Measurements from ENCODE around the gene CDKL4. TPM values are rescaled to one million over a fixed set of nuclear protein-coding genes. Genes with fewer than 3 reads are reported as not detected.

CDKL4 gene
- total and polyA plus RNA-seq, 10 donors = 0.22 to 1.8 (median 0.95) TPM; not detected in 3

DNA sequence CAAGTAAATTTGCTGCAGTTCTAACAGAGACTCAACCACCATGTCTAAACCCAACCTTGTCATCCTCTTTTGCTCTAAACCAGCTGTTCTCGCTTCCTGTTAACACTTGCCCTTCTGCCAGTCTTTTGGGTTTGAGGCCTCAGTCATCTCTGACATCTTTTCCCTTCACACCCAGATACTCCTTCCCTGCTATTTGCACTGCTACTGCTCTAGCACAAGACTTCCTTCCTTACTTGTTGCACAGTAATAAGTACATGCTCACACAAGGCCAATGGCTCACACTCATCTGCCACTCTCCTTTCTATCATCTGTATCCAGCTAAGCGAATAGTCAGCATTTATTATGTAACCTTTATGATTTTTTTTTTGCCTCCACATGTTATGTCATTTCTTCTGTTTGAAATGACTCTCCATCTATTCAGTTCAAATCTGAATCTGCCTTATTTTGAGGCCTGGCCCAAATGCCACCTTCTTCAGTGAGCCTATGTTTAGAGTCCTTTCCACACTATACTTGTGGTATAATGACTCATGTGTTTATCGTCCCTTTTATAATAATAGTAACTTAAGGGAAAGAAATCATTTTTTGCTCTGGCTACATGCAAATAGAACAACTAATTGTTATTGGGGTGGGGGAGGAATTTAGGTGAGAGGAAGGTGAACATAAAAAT is 22.5 kb upstream of the CDKL4 start:
- Histone ChIP-seq H3K4me1 (peaks cover 5 to 31% (median 19%) of the 10 kb centered on the region in 6 donors), H3K27ac (peak overlapping the region; percentile 1 to 50 (median 39)), H3K36me3 (peaks cover 0 to 32% (median 2%) of the 10 kb centered on the region in 6 donors), H3K9me3 (no peaks in the 10 kb centered on the region), H3K27me3 (replicated peaks in 1 of 7) (no peaks in the 10 kb centered on the region), H3K4me3 (no peak overlapping the region)
- no peak for TF ChIP-seq POLR2AphosphoS5 (IDR thresholded peaks at IDR 0.05)
- TF ChIP-seq, protein P1, sequence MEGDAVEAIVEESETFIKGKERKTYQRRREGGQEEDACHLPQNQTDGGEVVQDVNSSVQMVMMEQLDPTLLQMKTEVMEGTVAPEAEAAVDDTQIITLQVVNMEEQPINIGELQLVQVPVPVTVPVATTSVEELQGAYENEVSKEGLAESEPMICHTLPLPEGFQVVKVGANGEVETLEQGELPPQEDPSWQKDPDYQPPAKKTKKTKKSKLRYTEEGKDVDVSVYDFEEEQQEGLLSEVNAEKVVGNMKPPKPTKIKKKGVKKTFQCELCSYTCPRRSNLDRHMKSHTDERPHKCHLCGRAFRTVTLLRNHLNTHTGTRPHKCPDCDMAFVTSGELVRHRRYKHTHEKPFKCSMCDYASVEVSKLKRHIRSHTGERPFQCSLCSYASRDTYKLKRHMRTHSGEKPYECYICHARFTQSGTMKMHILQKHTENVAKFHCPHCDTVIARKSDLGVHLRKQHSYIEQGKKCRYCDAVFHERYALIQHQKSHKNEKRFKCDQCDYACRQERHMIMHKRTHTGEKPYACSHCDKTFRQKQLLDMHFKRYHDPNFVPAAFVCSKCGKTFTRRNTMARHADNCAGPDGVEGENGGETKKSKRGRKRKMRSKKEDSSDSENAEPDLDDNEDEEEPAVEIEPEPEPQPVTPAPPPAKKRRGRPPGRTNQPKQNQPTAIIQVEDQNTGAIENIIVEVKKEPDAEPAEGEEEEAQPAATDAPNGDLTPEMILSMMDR (IDR thresholded peaks at IDR 0.05 in 8 of 11, conservative IDR thresholded peaks at IDR 0.05 in 3 of 11) = no peak
- TF ChIP-seq POLR2A (IDR thresholded peaks at IDR 0.05) = no peak
- intact Hi-C loops (cut with DNase I; ENCODE audit: low total_unique reads) = no loop called here
- 67 to 83% (median 70%) methylated on average over 3 of the region's 3 CpGs for WGBS, 5 donors
- DNase-seq = no peak

GRCh38 chr2:39265315-39265714 is 21.5 kb upstream of the CDKL4 start:
- TF ChIP-seq, protein P1 (IDR thresholded peaks at IDR 0.05 in 8 of 11, conservative IDR thresholded peaks at IDR 0.05 in 3 of 11) = no peak
- no peak for TF ChIP-seq POLR2AphosphoS5 (IDR thresholded peaks at IDR 0.05)
- no peaks in the 10 kb centered on the region for H3K9me3 ChIP-seq
- peaks cover 0 to 39% (median 2%) of the 10 kb centered on the region in 6 donors for H3K36me3 ChIP-seq
- H3K4me1 ChIP-seq = peaks cover 5 to 31% (median 19%) of the 10 kb centered on the region in 6 donors
- intact Hi-C loops (cut with DNase I; ENCODE audit: low total_unique reads) = no loop called here
- H3K27me3 ChIP-seq (replicated peaks in 1 of 7) = no peaks in the 10 kb centered on the region
- no peak for DNase-seq
- WGBS, 5 donors = 57 to 66% (median 60%) methylated on average over 2 of the region's 2 CpGs
- H3K4me3 ChIP-seq = no peak overlapping the region
- peak overlapping the region in 6 of 8 donors; percentile 1 to 50 (median 39) for H3K27ac ChIP-seq

GRCh38 chr2:39264733-39265132 is 21.0 kb upstream of the CDKL4 start:
- 42 to 85% (median 63%) methylated on average over 1 of the region's 1 CpG for WGBS, 5 donors
- H3K36me3 ChIP-seq = peaks cover 0 to 45% (median 5%) of the 10 kb centered on the region in 6 donors
- H3K4me1 ChIP-seq = peaks cover 5 to 31% (median 19%) of the 10 kb centered on the region in 6 donors
- intact Hi-C loops (cut with DNase I; ENCODE audit: low total_unique reads) = no loop called here
- no peaks in the 10 kb centered on the region for H3K27me3 ChIP-seq (replicated peaks in 1 of 7)
- peak overlapping the region in 7 of 8 donors; percentile 1 to 50 (median 39) for H3K27ac ChIP-seq
- H3K9me3 ChIP-seq = no peaks in the 10 kb centered on the region
- TF ChIP-seq, protein P1 (IDR thresholded peaks at IDR 0.05 in 8 of 11, conservative IDR thresholded peaks at IDR 0.05 in 3 of 11) = no peak
- TF ChIP-seq POLR2AphosphoS5 (IDR thresholded peaks at IDR 0.05) = no peak
- TF ChIP-seq POLR2A (IDR thresholded peaks at IDR 0.05) = no peak
- DNase-seq = no peak
- no peak overlapping the region for H3K4me3 ChIP-seq

DNA sequence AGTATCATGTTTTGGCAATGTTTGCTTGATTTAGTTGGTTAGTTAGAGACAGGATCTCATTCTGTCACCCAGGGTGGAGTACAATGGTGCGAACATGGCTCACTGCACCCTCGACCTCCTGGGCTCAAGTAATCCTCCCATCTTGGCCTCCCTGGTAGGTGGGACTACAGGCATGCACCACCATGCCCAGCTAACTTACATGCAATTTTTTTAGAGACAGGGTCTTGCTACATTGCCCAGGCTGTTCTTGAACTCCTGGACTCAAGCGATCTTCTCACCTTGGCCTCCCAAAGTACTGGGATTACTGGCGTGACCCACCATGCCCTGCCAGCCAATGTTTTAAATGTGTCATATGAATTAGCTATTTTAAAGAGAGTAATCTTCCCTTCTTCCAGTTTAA is 16.3 kb upstream of the CDKL4 start:
- H3K36me3 ChIP-seq = peaks cover 0 to 78% (median 27%) of the 10 kb centered on the region in 6 donors
- no peaks in the 10 kb centered on the region for H3K9me3 ChIP-seq
- H3K27me3 ChIP-seq (replicated peaks in 1 of 7) = no peaks in the 10 kb centered on the region
- H3K27ac ChIP-seq = no peak overlapping the region
- H3K4me1 ChIP-seq = peaks cover 0 to 14% (median 5%) of the 10 kb centered on the region in 6 donors
- intact Hi-C loops (cut with DNase I; ENCODE audit: low total_unique reads) = no loop called here
- TF ChIP-seq, protein P1 (IDR thresholded peaks at IDR 0.05 in 8 of 11, conservative IDR thresholded peaks at IDR 0.05 in 3 of 11) = no peak
- no peak for TF ChIP-seq POLR2AphosphoS5 (IDR thresholded peaks at IDR 0.05)
- no peak for TF ChIP-seq POLR2A (IDR thresholded peaks at IDR 0.05)
- H3K4me3 ChIP-seq = no peak overlapping the region
- 90 to 98% (median 96%) methylated on average over 4 of the region's 4 CpGs for whole genome bisulfite sequencing, 5 donors
- DNase-seq = no peak

All from spleen (tissue), 11 donors.